DLD1 (cell line): ENCODE measurements around the gene INAFM2.

Experiments used
- in situ Hi-C: cut with HindIII; loops from 2 replicates; pipeline ENCODE4 v1.10.0; 2017; ENCODE audit warnings: low sequenced_read_pairs

INAFM2 gene

GRCh38 chr15:40323239-40323952 is at the start of gene INAFM2:
INAFM2 (plus strand) TSS chr15:40323692; CDS start chr15:40324056, 364 bp downstream.
- in situ Hi-C loops = no loop called here

GRCh38 chr15:40274350-40275274 is 48.9 kb upstream of the INAFM2 start:
- in situ Hi-C loops = loop anchor here (5.0 kb wide), 1 partner anchor 52 kb away; no protein-coding TSS in a partner anchor

GRCh38 chr15:40275523-40275922 is 48.0 kb upstream of the INAFM2 start:
- in situ Hi-C loops = no loop called here

GRCh38 chr15:40275954-40276353 is 47.5 kb upstream of the INAFM2 start:
- in situ Hi-C loops = no loop called here

- in situ Hi-C loops = no loop called here
These were observed 46.6 kb upstream of the INAFM2 start for GRCh38 chr15:40276927-40277326.

- in situ Hi-C loops = no loop called here
These were observed 46.0 kb upstream of the INAFM2 start for GRCh38 chr15:40277471-40277870.

GRCh38 chr15:40278026-40278425 is 45.5 kb upstream of the INAFM2 start:
- in situ Hi-C loops = no loop called here

GRCh38 chr15:40279437-40280141 is 43.9 kb upstream of the INAFM2 start:
- in situ Hi-C loops = no loop called here

- in situ Hi-C loops = no loop called here
These were observed 43.0 kb upstream of the INAFM2 start for GRCh38 chr15:40280260-40281056.

- in situ Hi-C loops = no loop called here
These were observed 42.3 kb upstream of the INAFM2 start for GRCh38 chr15:40281057-40281800.

- in situ Hi-C loops = no loop called here
These were observed 41.7 kb upstream of the INAFM2 start for GRCh38 chr15:40281801-40282146.

- in situ Hi-C loops = no loop called here
These were observed 41.2 kb upstream of the INAFM2 start for GRCh38 chr15:40282147-40282868.

- in situ Hi-C loops = no loop called here
These were observed 40.5 kb upstream of the INAFM2 start, which contains the start of gene ANKRD63 for GRCh38 chr15:40282869-40283614. ANKRD63 (minus strand) TSS chr15:40283064; CDS start chr15:40282586, 478 bp downstream.

GRCh38 chr15:40283615-40284300 is 39.7 kb upstream of the INAFM2 start:
- in situ Hi-C loops = no loop called here

- in situ Hi-C loops = no loop called here
These were observed 38.3 kb upstream of the INAFM2 start for GRCh38 chr15:40285151-40285550.

GRCh38 chr15:40285554-40286011 is 37.9 kb upstream of the INAFM2 start:
- in situ Hi-C loops = no loop called here

- in situ Hi-C loops = no loop called here
These were observed 37.4 kb upstream of the INAFM2 start for GRCh38 chr15:40286061-40286532.

GRCh38 chr15:40286794-40287193 is 36.7 kb upstream of the INAFM2 start:
- in situ Hi-C loops = no loop called here
